Neuronal stem cell (in vitro differentiated cells): ENCODE results near the gene ITGAE.

Experiments
- DNase-seq: peaks from one replicate; pipeline ENCODE4 v3.0.0-alpha.2; 2013; ENCODE audit warnings: low spot score
- H2AFZ ChIP-seq: one replicate; pipeline ENCODE4 v1.6.1; 2013; ENCODE audit warnings: mild to moderate bottlenecking, low read length, inconsistent platforms
- H2AK5ac ChIP-seq: 2 replicates; pipeline ENCODE4 v1.6.1; 2013; ENCODE audit warnings: low read depth, mild to moderate bottlenecking, inconsistent platforms, low read length, moderate library complexity, mixed read lengths
- H2BK120ac ChIP-seq: 2 replicates; pipeline ENCODE4 v1.6.1; 2013; ENCODE audit warnings: low read depth, mild to moderate bottlenecking, inconsistent platforms, low read length, moderate library complexity, mixed read lengths
- H2BK12ac ChIP-seq: one replicate; pipeline ENCODE4 v1.6.1; 2013; ENCODE audit warnings: low read length, inconsistent platforms
- H2BK15ac ChIP-seq: 2 replicates; pipeline ENCODE4 v1.6.1; 2013; ENCODE audit warnings: mild to moderate bottlenecking, low read length, inconsistent platforms, mixed read lengths
- H2BK5ac ChIP-seq: one replicate; pipeline ENCODE4 v1.6.1; 2013; ENCODE audit warnings: inconsistent platforms, mild to moderate bottlenecking, low read length, moderate library complexity
- H3K14ac ChIP-seq: one replicate; pipeline ENCODE4 v1.6.1; 2013; ENCODE audit warnings: low read length, inconsistent platforms
- H3K18ac ChIP-seq: 2 replicates; pipeline ENCODE4 v1.6.1; 2013; ENCODE audit warnings: low read length, inconsistent platforms
- H3K23ac ChIP-seq: 2 replicates; pipeline ENCODE4 v1.6.1; 2013; ENCODE audit warnings: low read depth, mild to moderate bottlenecking, mixed read lengths, low read length, inconsistent platforms; ENCODE audit not compliant: poor library complexity
- H3K27ac ChIP-seq: replicated peaks from 3 replicates; pipeline ENCODE4 v1.5.1; 2013; ENCODE audit warnings: low read length, inconsistent platforms
- H3K27me3 ChIP-seq, 3 experiments: 2 replicates each; pipeline ENCODE4 v1.6.1; 2013; ENCODE audit warnings: low read length in 3 of 3, mild to moderate bottlenecking in 2 of 3, inconsistent platforms in 1 of 3, low read depth in 1 of 3, mixed read lengths in 1 of 3, moderate library complexity in 1 of 3; ENCODE audit not compliant: control insufficient read depth in 3 of 3, insufficient read depth in 3 of 3
- H3K36me3 ChIP-seq, 2 donors: replicated peaks in 1 of 2; 2 replicates each; pipeline ENCODE4 v1.6.1; 2013; ENCODE audit warnings: low read length in 2 of 2; ENCODE audit not compliant: control insufficient read depth in 2 of 2, insufficient read depth in 2 of 2
- H3K4ac ChIP-seq: 2 replicates; pipeline ENCODE4 v1.6.1; 2013; ENCODE audit warnings: inconsistent platforms, mild to moderate bottlenecking, low read length, moderate library complexity
- H3K4me1 ChIP-seq, 2 donors: 1 replicate in 1 of 2; 2 replicates in 1 of 2; pipeline ENCODE4 v1.6.1; 2013; ENCODE audit warnings: low read length in 2 of 2, low read depth in 1 of 2; ENCODE audit not compliant: control insufficient read depth in 2 of 2, insufficient read depth in 1 of 2
- H3K4me2 ChIP-seq: one replicate; pipeline ENCODE4 v1.6.1; 2013; ENCODE audit warnings: mild to moderate bottlenecking, low read length, inconsistent platforms; ENCODE audit not compliant: insufficient read depth, poor library complexity, severe bottlenecking
- H3K4me3 ChIP-seq, 2 donors: 2 replicates each; pipeline ENCODE4 v1.5.1; 2013; ENCODE audit warnings: low read length in 2 of 2, mild to moderate bottlenecking in 2 of 2, inconsistent platforms in 1 of 2, moderate library complexity in 1 of 2
- H3K79me1 ChIP-seq: one replicate; pipeline ENCODE4 v1.6.1; 2013; ENCODE audit warnings: low read depth, mild to moderate bottlenecking, inconsistent platforms, low read length, moderate library complexity
- H3K9ac ChIP-seq: one replicate; pipeline ENCODE4 v1.6.1; 2013; ENCODE audit warnings: mild to moderate bottlenecking, low read depth, low read length, inconsistent platforms; ENCODE audit not compliant: poor library complexity
- H3K9me3 ChIP-seq, 2 donors: replicated peaks in 1 of 2; 2 replicates each; pipeline versions ENCODE3 to v1.6.1; 2013; ENCODE audit warnings: low read length in 2 of 2, mild to moderate bottlenecking in 2 of 2, inconsistent platforms in 1 of 2, low read depth in 1 of 2, mixed read lengths in 1 of 2, moderate library complexity in 1 of 2; ENCODE audit not compliant: control insufficient read depth in 2 of 2, insufficient read depth in 1 of 2
- H4K8ac ChIP-seq: one replicate; pipeline ENCODE4 v1.6.1; 2013; ENCODE audit warnings: low read depth, mild to moderate bottlenecking, inconsistent platforms, low read length, moderate library complexity
- H4K91ac ChIP-seq: one replicate; pipeline ENCODE4 v1.6.1; 2013; ENCODE audit warnings: low read length, low read depth, mild to moderate bottlenecking, inconsistent platforms; ENCODE audit not compliant: poor library complexity
- WGBS, 2 donors: extraction: QIAGEN DNeasy Blood & Tissue Kit; methylation state at CpG; one replicate each; pipeline ENCODE4 v1.1.7; 2013; ENCODE audit warnings: missing lambda C conversion rate in 2 of 2, mixed read lengths in 1 of 2; ENCODE audit not compliant: insufficient read length in 2 of 2, insufficient replicate concordance in 1 of 2; ENCODE audit errors: extremely low coverage in 2 of 2; 5-methylcytosine and 5-hydroxymethylcytosine counted together

ITGAE gene

DNA sequence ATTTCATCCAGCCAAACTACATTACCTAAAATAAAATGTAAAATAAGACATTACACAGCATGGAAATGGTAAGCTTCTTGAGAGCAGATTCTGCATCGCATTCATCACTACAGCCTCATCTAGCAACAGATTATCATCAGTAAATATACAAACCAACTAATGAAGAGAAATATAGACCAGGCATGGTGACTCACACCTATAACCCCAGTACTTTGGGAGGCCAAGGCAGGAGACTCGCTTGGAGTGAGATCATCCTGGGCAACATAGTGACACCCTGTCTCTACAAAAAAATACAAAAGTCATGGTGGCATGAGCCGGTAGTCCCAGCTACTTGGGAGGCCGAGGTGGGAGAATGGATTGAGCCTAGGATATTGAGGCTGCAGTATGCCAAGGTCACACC is 25.2 kb upstream of the ITGAE start:
- H3K4me3 ChIP-seq = no peak overlapping the region
- H4K91ac ChIP-seq = no peak overlapping the region
- peaks cover 24 to 91% of the 10 kb centered on the region in 2 donors for H3K36me3 ChIP-seq

DNA sequence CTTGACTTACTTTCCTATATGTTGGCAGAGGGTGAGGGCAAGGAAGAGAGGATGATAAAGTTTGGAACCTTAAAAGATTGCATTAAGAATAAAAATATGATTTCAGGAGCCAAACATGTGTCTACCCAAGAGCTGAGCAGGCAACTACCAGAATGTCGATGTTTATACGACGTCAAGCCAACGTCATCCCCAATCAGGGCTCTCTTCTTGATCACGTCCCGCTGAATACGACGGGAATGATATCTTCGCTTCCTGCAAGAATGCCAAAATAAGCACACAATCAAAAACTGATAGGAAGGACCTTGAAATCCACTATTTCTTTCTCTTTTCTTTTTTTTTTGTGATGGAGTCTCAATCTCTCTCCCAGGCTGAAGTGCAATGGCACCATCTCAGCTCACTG is 20.1 kb upstream of the ITGAE start:
- Histone ChIP-seq H3K4me2 (no peak overlapping the region), H3K36me3 (peaks cover 24 to 95% of the 10 kb centered on the region in 2 donors), H4K8ac (no peak overlapping the region), H3K23ac (no peak overlapping the region), H3K9ac (no peak overlapping the region), H3K27ac (no peak overlapping the region), H2AK5ac (no peak overlapping the region), H3K9me3 (no peaks in the 10 kb centered on the region), H3K14ac (no peak overlapping the region), H2AFZ (no peak overlapping the region), H2BK5ac (no peak overlapping the region), H2BK120ac (no peak overlapping the region), H4K91ac (no peak overlapping the region), H3K4me3 (no peak overlapping the region), H3K79me1 (no peaks in the 10 kb centered on the region), H3K27me3 (no peaks in the 10 kb centered on the region), H3K18ac (no peak overlapping the region), H3K4me1 (no peaks in the 10 kb centered on the region), H2BK15ac (no peak overlapping the region), H2BK12ac (no peak overlapping the region), H3K4ac (no peak overlapping the region)
- no peak for DNase-seq
- no CpG with 5 or more reads among the region's 9 CpGs for WGBS, 2 donors

More for the DNA sequence above, 25.2 kb upstream of the ITGAE start:
- no peak overlapping the region for H3K4ac ChIP-seq
- H2BK120ac ChIP-seq = no peak overlapping the region
- no peak overlapping the region for H3K4me2 ChIP-seq
- H3K9ac ChIP-seq = no peak overlapping the region
- no peaks in the 10 kb centered on the region for H3K4me1 ChIP-seq
- H2AFZ ChIP-seq = no peak overlapping the region
- H3K79me1 ChIP-seq = no peaks in the 10 kb centered on the region
- H3K27me3 ChIP-seq = no peaks in the 10 kb centered on the region
- no peak overlapping the region for H2BK15ac ChIP-seq
- H4K8ac ChIP-seq = no peak overlapping the region
- WGBS, 2 donors = no CpG with 5 or more reads among the region's 4 CpGs
- no peak overlapping the region for H3K23ac ChIP-seq
- no peak overlapping the region for H2BK12ac ChIP-seq
- H3K14ac ChIP-seq = no peak overlapping the region
- no peak for DNase-seq
- no peak overlapping the region for H3K27ac ChIP-seq
- H3K18ac ChIP-seq = no peak overlapping the region
- H3K9me3 ChIP-seq = no peaks in the 10 kb centered on the region
- no peak overlapping the region for H2AK5ac ChIP-seq
- no peak overlapping the region for H2BK5ac ChIP-seq

GRCh38 chr17:3818786-3819185 is 17.8 kb upstream of the ITGAE start:
- Histone ChIP-seq H2BK5ac (no peak overlapping the region), H3K4me3 (no peak overlapping the region), H3K27me3 (no peaks in the 10 kb centered on the region), H3K4ac (no peak overlapping the region), H4K8ac (no peak overlapping the region), H3K79me1 (no peaks in the 10 kb centered on the region), H2BK120ac (no peak overlapping the region), H2AFZ (no peak overlapping the region), H3K36me3 (peaks cover 32 to 95% of the 10 kb centered on the region in 2 donors), H3K4me2 (no peak overlapping the region), H3K27ac (no peak overlapping the region), H2AK5ac (no peak overlapping the region), H2BK12ac (no peak overlapping the region), H3K23ac (no peak overlapping the region), H3K14ac (no peak overlapping the region), H4K91ac (no peak overlapping the region), H2BK15ac (no peak overlapping the region), H3K4me1 (no peaks in the 10 kb centered on the region), H3K18ac (no peak overlapping the region), H3K9ac (no peak overlapping the region), H3K9me3 (no peaks in the 10 kb centered on the region)
- no CpG with 5 or more reads among the region's 6 CpGs for WGBS, 2 donors
- no peak for DNase-seq

GRCh38 chr17:3817851-3818605 is 17.0 kb upstream of the ITGAE start:
- Histone ChIP-seq H4K8ac (no peak overlapping the region), H2BK15ac (no peak overlapping the region), H3K79me1 (no peaks in the 10 kb centered on the region), H2AK5ac (no peak overlapping the region), H3K4ac (no peak overlapping the region), H3K27me3 (no peaks in the 10 kb centered on the region), H2AFZ (no peak overlapping the region), H2BK120ac (no peak overlapping the region), H3K36me3 (peaks cover 33 to 95% of the 10 kb centered on the region in 2 donors), H3K9ac (no peak overlapping the region), H3K4me3 (no peak overlapping the region), H3K27ac (no peak overlapping the region), H3K4me1 (no peaks in the 10 kb centered on the region), H3K4me2 (no peak overlapping the region), H2BK5ac (no peak overlapping the region), H3K9me3 (no peaks in the 10 kb centered on the region), H3K23ac (no peak overlapping the region), H4K91ac (no peak overlapping the region), H3K14ac (no peak overlapping the region), H3K18ac (no peak overlapping the region), H2BK12ac (no peak overlapping the region)
- no peak for DNase-seq
- no CpG with 5 or more reads among the region's 12 CpGs for WGBS, 2 donors
